A673 (cell line): ENCODE results near the gene FOXN3. TPM values are rescaled to one million over a fixed set of nuclear protein-coding genes. Genes with fewer than 3 reads are reported as not detected.

Experiments
- BruUV-seq: library from RNA; stranded (reverse); fragments of 400-500 nt; replicated peaks from 2 replicates; lab custom pipeline; 2021; lab: Mats Ljungman, UMichigan
- CTCF ChIA-PET: fragments of 300-600 bp; sonication (Branson Sonifier 250); formaldehyde crosslinking; loops from one replicate; lab custom pipeline; 2022; ENCODE audit warnings: antibody characterized with exemption; lab: Charles Lee
- POLR2A ChIA-PET: fragments of 300-600 bp; sonication (Branson Sonifier 250); formaldehyde crosslinking; loops from one replicate; lab custom pipeline; 2022; ENCODE audit warnings: antibody characterized with exemption; ENCODE audit not compliant: low non-redundant PET; lab: Charles Lee
- DNase-seq: peaks from one replicate; pipeline ENCODE4 v3.0.0-alpha.2; 2015; ENCODE audit warnings: low spot score
- H3K27ac ChIP-seq: fragments of 200-600 bp; sonication (generic); 2 replicates; pipeline ENCODE4 v1.5.1; 2016; ENCODE audit warnings: mixed run types, low read depth, mild to moderate bottlenecking, mixed read lengths, antibody characterized with exemption, low read length; ENCODE audit not compliant: poor library complexity, severe bottlenecking
- H3K27me3 ChIP-seq: fragments of 200-600 bp; sonication (generic); replicated peaks from 2 replicates; pipeline ENCODE4 v1.6.1; 2017; ENCODE audit warnings: mixed run types, low read depth, mild to moderate bottlenecking, mixed read lengths, antibody characterized with exemption, low read length; ENCODE audit not compliant: insufficient read depth, poor library complexity
- H3K36me3 ChIP-seq: fragments of 200-600 bp; sonication (generic); 2 replicates; pipeline ENCODE4 v1.6.1; 2016; ENCODE audit warnings: mixed run types, mild to moderate bottlenecking, mixed read lengths, antibody characterized with exemption, low read length; ENCODE audit not compliant: insufficient read depth, poor library complexity, severe bottlenecking
- H3K4me1 ChIP-seq: fragments of 200-600 bp; sonication (generic); 2 replicates; pipeline ENCODE4 v1.6.1; 2017; ENCODE audit warnings: mixed run types, mild to moderate bottlenecking, mixed read lengths, antibody characterized with exemption, low read length; ENCODE audit not compliant: insufficient read depth, poor library complexity, severe bottlenecking
- H3K4me3 ChIP-seq: fragments of 200-600 bp; sonication (generic); 2 replicates; pipeline ENCODE4 v1.5.1; 2016; ENCODE audit warnings: low read depth, mixed run types, mild to moderate bottlenecking, mixed read lengths, low read length; ENCODE audit not compliant: poor library complexity, severe bottlenecking
- H3K9me3 ChIP-seq: fragments of 200-600 bp; sonication (generic); 2 replicates; pipeline ENCODE4 v1.6.1; 2016; ENCODE audit warnings: mixed run types, low read depth, mild to moderate bottlenecking, mixed read lengths, antibody characterized with exemption, low read length; ENCODE audit not compliant: poor library complexity, severe bottlenecking
- EZH2 ChIP-seq: fragments of 200-600 bp; sonication (generic); IDR thresholded peaks from 2 replicates; pipeline ENCODE4 v1.6.1; 2017; ENCODE audit warnings: borderline replicate concordance, low read depth, mild to moderate bottlenecking, mixed read lengths, antibody characterized with exemption, low read length; ENCODE audit not compliant: poor library complexity, severe bottlenecking
- intact Hi-C: fragments of 100-400 bp; cut with micrococcal nuclease; formaldehyde crosslinking; loops from one replicate; pipeline ENCODE4 v1.10.0; 2022; ENCODE audit not compliant: unreplicated experiment
- total RNA-seq: library from RNA; stranded (reverse); gene quantifications from 2 replicates; pipeline ENCODE4 v1.2.3, GENCODE V29; 2021
- TF ChIP-seq, protein P1 (sequence below): fragments of 300-800, 200-600 bp; sonication (generic); conservative IDR thresholded peaks from 2 replicates; pipeline ENCODE4 v1.5.1; 2017; ENCODE audit warnings: low read depth, mild to moderate bottlenecking, antibody characterized with exemption, low read length, moderate library complexity, mixed read lengths

Gene FOXN3
- total RNA-seq, 1 experiment from 2014 or later = 15.3 TPM

DNA sequence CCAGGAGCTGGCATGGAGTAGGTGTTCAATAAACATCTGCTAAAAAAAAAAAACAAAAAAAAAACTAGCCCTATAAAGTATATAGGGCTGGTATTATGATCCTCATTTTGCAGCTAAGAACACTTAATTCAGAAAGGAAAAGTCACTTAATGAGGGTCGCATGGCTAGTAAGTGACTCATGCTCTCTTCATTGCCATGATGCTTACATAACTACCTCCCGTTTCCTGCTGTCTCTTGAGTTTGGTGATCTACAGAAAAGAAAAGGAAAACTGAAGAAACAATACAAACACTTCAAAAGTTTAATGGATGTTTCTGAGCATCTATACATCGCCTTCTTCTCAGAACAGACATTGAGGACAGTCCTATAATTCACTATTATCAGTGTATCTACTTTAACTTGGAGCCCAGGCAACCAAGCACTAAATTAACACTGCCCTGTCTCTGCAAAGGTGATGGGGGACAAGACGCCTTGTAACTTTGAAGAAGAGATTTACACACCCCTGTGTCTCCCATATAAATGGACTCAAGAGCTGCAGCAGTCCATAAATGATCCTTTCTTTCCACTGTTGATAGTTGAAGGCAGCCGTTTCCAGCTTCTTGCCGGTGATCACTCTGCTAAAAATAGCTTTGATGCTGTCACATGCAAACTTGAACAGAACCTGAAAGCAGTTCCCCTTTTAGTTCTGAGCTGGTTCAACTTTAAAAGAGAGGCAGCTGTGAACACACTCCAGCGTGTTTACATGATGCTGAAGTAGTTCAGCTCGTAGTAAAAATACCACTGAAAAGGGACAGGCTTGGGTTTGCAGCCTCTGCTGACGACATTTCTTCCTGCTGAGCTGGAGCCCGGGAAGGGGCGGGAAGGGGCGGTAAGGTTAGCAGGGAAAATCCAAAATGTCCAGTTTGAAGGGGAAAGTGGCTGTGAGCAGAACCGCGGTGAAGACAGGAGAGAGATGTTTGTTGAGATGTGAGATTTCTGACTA, 113.3 kb downstream of the FOXN3 start:
- intact Hi-C loops = loop anchor here (10.0 kb wide), 1 partner anchor 111 kb away; the partner anchor contains the start of gene FOXN3
- CTCF ChIA-PET = no interaction called here
- peaks cover 36% of the 10 kb centered on the region for H3K4me1 ChIP-seq
- POLR2A ChIA-PET = interaction anchor here (0.6 to 0.7 kb wide), 2 partner anchors 26 to 577 kb away, joined by 3 to 4 read pairs; no protein-coding TSS in a partner anchor
- BruUV-seq = no TSS peak
- peak overlapping the region; percentile 33 for H3K27ac ChIP-seq
- H3K4me3 ChIP-seq = no peak overlapping the region
- no peaks in the 10 kb centered on the region for H3K27me3 ChIP-seq
- DNase-seq = peak; percentile 81
- no peaks in the 10 kb centered on the region for H3K36me3 ChIP-seq
- no peaks in the 10 kb centered on the region for H3K9me3 ChIP-seq
- TF ChIP-seq EZH2 = no peak

DNA sequence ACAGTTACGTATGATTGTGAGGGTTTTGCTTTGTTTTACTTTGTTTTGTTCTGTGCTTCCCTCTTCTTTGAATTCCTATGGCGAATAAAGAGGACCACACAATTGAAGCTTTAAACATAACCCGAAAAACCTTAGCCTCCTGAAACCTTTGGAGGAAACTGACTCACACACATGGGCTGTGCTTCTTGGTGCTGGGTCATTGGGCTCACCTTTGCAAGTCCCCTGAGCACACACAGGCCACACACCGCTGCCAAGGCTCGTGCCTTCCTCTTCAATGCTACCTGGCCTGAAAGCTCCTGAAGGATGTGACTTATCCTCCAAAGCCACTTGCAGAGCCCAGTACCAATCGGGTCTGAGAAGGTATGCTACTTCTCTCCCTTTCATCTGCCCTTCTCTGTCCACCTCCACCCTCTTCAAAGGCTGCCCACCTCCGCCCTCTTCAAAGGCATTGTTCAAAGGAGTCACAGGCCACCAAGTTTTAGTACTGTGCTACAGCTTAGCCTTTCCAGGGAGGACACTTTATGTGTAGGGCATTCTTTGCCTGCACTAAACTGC, 114.6 kb downstream of the FOXN3 start:
- no peak for DNase-seq
- Histone ChIP-seq H3K9me3 (no peaks in the 10 kb centered on the region), H3K36me3 (no peaks in the 10 kb centered on the region), H3K27me3 (no peaks in the 10 kb centered on the region), H3K4me3 (no peak overlapping the region), H3K27ac (no peak overlapping the region), H3K4me1 (peaks cover 36% of the 10 kb centered on the region)
- intact Hi-C loops = loop anchor here (10.0 kb wide), 1 partner anchor 112 kb away; the partner anchor contains the start of gene FOXN3
- TF ChIP-seq EZH2 = no peak
- TF ChIP-seq, protein P1, sequence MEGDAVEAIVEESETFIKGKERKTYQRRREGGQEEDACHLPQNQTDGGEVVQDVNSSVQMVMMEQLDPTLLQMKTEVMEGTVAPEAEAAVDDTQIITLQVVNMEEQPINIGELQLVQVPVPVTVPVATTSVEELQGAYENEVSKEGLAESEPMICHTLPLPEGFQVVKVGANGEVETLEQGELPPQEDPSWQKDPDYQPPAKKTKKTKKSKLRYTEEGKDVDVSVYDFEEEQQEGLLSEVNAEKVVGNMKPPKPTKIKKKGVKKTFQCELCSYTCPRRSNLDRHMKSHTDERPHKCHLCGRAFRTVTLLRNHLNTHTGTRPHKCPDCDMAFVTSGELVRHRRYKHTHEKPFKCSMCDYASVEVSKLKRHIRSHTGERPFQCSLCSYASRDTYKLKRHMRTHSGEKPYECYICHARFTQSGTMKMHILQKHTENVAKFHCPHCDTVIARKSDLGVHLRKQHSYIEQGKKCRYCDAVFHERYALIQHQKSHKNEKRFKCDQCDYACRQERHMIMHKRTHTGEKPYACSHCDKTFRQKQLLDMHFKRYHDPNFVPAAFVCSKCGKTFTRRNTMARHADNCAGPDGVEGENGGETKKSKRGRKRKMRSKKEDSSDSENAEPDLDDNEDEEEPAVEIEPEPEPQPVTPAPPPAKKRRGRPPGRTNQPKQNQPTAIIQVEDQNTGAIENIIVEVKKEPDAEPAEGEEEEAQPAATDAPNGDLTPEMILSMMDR = no peak
- CTCF ChIA-PET = no interaction called here
- BruUV-seq = no TSS peak
- POLR2A ChIA-PET = no interaction called here

DNA sequence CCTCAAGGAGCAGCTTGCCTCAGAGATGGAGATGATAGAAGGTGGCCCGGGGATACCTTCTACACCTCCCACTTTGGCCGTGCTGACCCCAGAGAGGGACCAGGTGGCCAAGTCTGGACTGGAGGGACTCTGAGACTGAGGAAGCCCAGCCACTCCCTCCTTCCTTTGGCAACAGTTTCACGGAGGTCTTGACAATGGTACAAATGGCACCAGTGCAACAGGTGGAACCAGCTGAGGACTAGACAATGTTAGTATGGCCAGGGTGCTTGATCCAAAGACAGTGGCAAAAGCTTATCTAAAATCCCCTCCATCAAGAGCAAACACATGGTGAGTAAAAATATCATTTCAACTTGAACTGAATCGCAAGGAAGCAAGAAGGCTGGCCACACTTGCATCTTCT, 117.4 kb downstream of the FOXN3 start:
- CTCF ChIA-PET = no interaction called here

More for the DNA sequence above, 117.4 kb downstream of the FOXN3 start:
- POLR2A ChIA-PET = no interaction called here
- no peak for DNase-seq
- no peaks in the 10 kb centered on the region for H3K27me3 ChIP-seq
- H3K4me1 ChIP-seq = peaks cover 19% of the 10 kb centered on the region
- H3K9me3 ChIP-seq = no peaks in the 10 kb centered on the region
- no peak overlapping the region for H3K27ac ChIP-seq
- H3K4me3 ChIP-seq = no peak overlapping the region
- BruUV-seq = no TSS peak
- intact Hi-C loops = no loop called here
- TF ChIP-seq, protein P1 = no peak
- no peak for TF ChIP-seq EZH2
- H3K36me3 ChIP-seq = no peaks in the 10 kb centered on the region
